ENCODE results near the gene DYNLT2B. TPM values are rescaled to one million over a fixed set of nuclear protein-coding genes. Genes with fewer than 3 reads are reported as not detected.
"Not testable (repeated sequence)": the region's sequence is repeated elsewhere in the genome, so short reads cannot be mapped to it uniquely, and the experiment has no call there.

The DYNLT2B gene
- 9.6 and 47.8 TPM in 2 replicates for total RNA-seq (2014; rRNA removed; shearing (Covaris generic))
- polyA plus RNA-seq (2016; fragmentation: Nextera tagmentation; extraction: Ambion mirVana): 39.7 and 42.4 TPM in 2 replicates

DNA sequence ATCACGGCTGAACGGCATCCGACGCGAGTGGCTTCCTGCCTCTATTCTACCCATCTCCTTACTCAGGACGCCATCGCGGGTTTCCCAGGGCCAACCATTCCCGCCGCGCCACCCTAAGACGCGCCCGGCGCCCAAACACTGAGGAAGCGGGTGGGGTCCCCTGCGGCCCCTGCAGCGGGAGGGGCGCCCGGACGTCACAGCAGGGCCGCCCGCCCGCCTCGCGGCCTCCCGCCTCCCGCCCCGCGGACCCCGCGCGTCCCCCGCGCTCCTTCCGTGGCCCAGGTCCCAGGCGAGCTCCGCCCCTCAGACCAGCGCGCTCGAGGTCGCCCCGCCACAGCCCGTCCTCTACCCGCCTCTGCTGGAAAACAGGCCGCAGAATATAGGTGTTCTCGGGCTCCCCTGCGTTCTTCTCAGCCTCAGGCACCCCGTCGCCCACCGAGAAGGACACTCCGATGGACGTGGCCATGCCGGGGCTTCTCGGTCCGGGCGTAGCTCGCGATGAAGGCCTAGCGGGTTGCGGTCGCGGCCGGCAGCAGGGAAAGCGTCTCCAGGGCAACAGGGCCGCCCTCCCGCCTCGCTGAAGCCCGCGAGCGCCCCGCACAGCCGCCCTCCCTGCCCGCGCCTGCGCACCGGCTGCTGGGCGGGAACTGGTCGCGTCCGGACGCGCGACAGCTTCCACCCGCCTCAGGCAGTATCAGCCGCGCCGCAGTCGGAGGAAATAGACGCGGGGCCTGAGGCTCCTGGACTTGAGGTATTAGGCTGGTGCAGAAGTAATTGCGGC is at the start of gene DYNLT2B:
Gene DYNLT2B (minus strand): TSS at position 554 of the 781 bp plus-strand sequence. CDS start 88 bp downstream, at position 466.
- peak within 1 kb of the TSS; percentile 92 for H3K9ac ChIP-seq
- no peaks in the 10 kb centered on the region for H3K36me3 ChIP-seq (ENCODE audit: low read depth)
- 1% methylated on average over 55 to 88 of the region's 92 CpGs for WGBS, 2 experiments (ENCODE audit: low coverage in 1 of 2, low lambda C conversion rate in 2 of 2, missing lambda C conversion rate in 2 of 2)

GRCh38 chr3:196365736-196366135 is 47.7 kb upstream of the DYNLT2B start:
- H3K4me1 ChIP-seq (ENCODE audit: insufficient read depth): peaks cover 2% of the 10 kb centered on the region; the same call in 1 of the 2 replicates
- 91 to 92% methylated on average over 4 of the region's 4 CpGs for WGBS, 2 experiments (ENCODE audit: low coverage in 1 of 2, low lambda C conversion rate in 2 of 2, missing lambda C conversion rate in 2 of 2)
- DNase-seq: no peak
- peaks cover 37% of the 10 kb centered on the region for H3K36me3 ChIP-seq (ENCODE audit: low read depth)
- no peaks in the 10 kb centered on the region for H3K9me3 ChIP-seq (ENCODE audit: low read depth)
- no peak overlapping the region for H3K4me2 ChIP-seq (ENCODE audit: unreplicated experiment)
- H3K27me3 ChIP-seq (replicated peaks; ENCODE audit: insufficient read depth): no peaks in the 10 kb centered on the region
- no peaks in the 10 kb centered on the region for H3K9me2 ChIP-seq (ENCODE audit: insufficient read depth)
- H4K20me1 ChIP-seq (ENCODE audit: insufficient read depth): no peaks in the 10 kb centered on the region
- no peak overlapping the region for H3K9ac ChIP-seq
- H2AFZ ChIP-seq: no peak overlapping the region
- TF ChIP-seq EZH2phosphoT487 (IDR thresholded peaks at IDR 0.05; ENCODE audit: insufficient read depth, low read depth) (no peak), EZH2 (IDR thresholded peaks at IDR 0.05; ENCODE audit: insufficient read depth, poor library complexity, severe bottlenecking) (no peak)
- H3F3A ChIP-seq (ENCODE audit: insufficient read depth): peaks cover 8% of the 10 kb centered on the region
- peaks cover 18% of the 10 kb centered on the region for H3K79me2 ChIP-seq (ENCODE audit: insufficient read depth)
- H3K4me3 ChIP-seq: no peak overlapping the region
- in situ Hi-C loops (cut with MboI): no loop called here
- no peak overlapping the region for H3K27ac ChIP-seq

More for the DNA sequence above, at the start of gene DYNLT2B:
- Histone ChIP-seq H4K20me1 (ENCODE audit: insufficient read depth) (no peaks in the 10 kb centered on the region), H3F3A (ENCODE audit: insufficient read depth) (0 out of 2 replicates have a peak, but pooled peaks cover 3% of the 10 kb centered on the region), H3K27ac (peak within 1 kb of the TSS; percentile 89), H3K27me3 (replicated peaks; ENCODE audit: insufficient read depth) (no peaks in the 10 kb centered on the region), H3K4me1 (ENCODE audit: insufficient read depth) (peaks cover 5% of the 10 kb centered on the region; the same call in 1 of the 2 replicates), H3K9me2 (ENCODE audit: insufficient read depth) (no peaks in the 10 kb centered on the region), H3K9me3 (ENCODE audit: low read depth) (no peaks in the 10 kb centered on the region), H3K79me2 (ENCODE audit: insufficient read depth) (peaks cover 10% of the 10 kb centered on the region; the same call in 1 of the 2 replicates), H3K4me3 (peak within 1 kb of the TSS; percentile 86), H3K4me2 (ENCODE audit: unreplicated experiment) (peak within 1 kb of the TSS; percentile 80), H2AFZ (peak within 1 kb of the TSS; percentile 96)
- TF ChIP-seq EZH2 (IDR thresholded peaks at IDR 0.05; ENCODE audit: insufficient read depth, poor library complexity, severe bottlenecking) (no peak), EZH2phosphoT487 (IDR thresholded peaks at IDR 0.05; ENCODE audit: insufficient read depth, low read depth) (no peak)
- DNase-seq: peak; percentile 97
- in situ Hi-C loops (cut with MboI): no loop called here

- Histone ChIP-seq H3K4me1 (ENCODE audit: insufficient read depth) (peaks cover 4% of the 10 kb centered on the region; the same call in 1 of the 2 replicates), H3K9me3 (ENCODE audit: low read depth) (no peaks in the 10 kb centered on the region), H3K36me3 (ENCODE audit: low read depth) (peaks cover 36% of the 10 kb centered on the region), H3K4me3 (no peak overlapping the region), H3K27ac (0 out of 2 replicates have a peak overlapping the region, but pooled peaks have one; percentile 10), H4K20me1 (ENCODE audit: insufficient read depth) (no peaks in the 10 kb centered on the region), H3K9me2 (ENCODE audit: insufficient read depth) (no peaks in the 10 kb centered on the region), H2AFZ (no peak overlapping the region), H3K4me2 (ENCODE audit: unreplicated experiment) (no peak overlapping the region), H3K9ac (no peak overlapping the region), H3K79me2 (ENCODE audit: insufficient read depth) (peaks cover 9% of the 10 kb centered on the region), H3K27me3 (replicated peaks; ENCODE audit: insufficient read depth) (no peaks in the 10 kb centered on the region), H3F3A (ENCODE audit: insufficient read depth) (peaks cover 14% of the 10 kb centered on the region)
- DNase-seq: no peak
- WGBS, 2 experiments (ENCODE audit: low coverage in 1 of 2, low lambda C conversion rate in 2 of 2, missing lambda C conversion rate in 2 of 2): 85 to 91% methylated on average over 7 of the region's 7 CpGs
- TF ChIP-seq EZH2 (IDR thresholded peaks at IDR 0.05; ENCODE audit: insufficient read depth, poor library complexity, severe bottlenecking): no peak
- no peak for TF ChIP-seq EZH2phosphoT487 (IDR thresholded peaks at IDR 0.05; ENCODE audit: insufficient read depth, low read depth)
- in situ Hi-C loops (cut with MboI): no loop called here
Measured at GRCh38 chr3:196360586-196360985, 42.5 kb upstream of the DYNLT2B start.

- H3K9me2 ChIP-seq (ENCODE audit: insufficient read depth); H3K9ac ChIP-seq; H3K4me3 ChIP-seq; H3K79me2 ChIP-seq (ENCODE audit: insufficient read depth); H3K27me3 ChIP-seq (replicated peaks; ENCODE audit: insufficient read depth); H3K27ac ChIP-seq; H3K4me1 ChIP-seq (ENCODE audit: insufficient read depth); H4K20me1 ChIP-seq (ENCODE audit: insufficient read depth); H2AFZ ChIP-seq; DNase-seq; H3K9me3 ChIP-seq (ENCODE audit: low read depth); H3K4me2 ChIP-seq (ENCODE audit: unreplicated experiment); in situ Hi-C loops (cut with MboI): not testable (repeated sequence)
- 90 to 95% methylated on average over 4 of the region's 4 CpGs for WGBS, 2 experiments (ENCODE audit: low coverage in 1 of 2, low lambda C conversion rate in 2 of 2, missing lambda C conversion rate in 2 of 2)
- Histone ChIP-seq H3K36me3 (ENCODE audit: low read depth) (peaks cover 50% of the 10 kb centered on the region), H3F3A (ENCODE audit: insufficient read depth) (peaks cover 14% of the 10 kb centered on the region)
Measured at GRCh38 chr3:196358540-196358939, 40.5 kb upstream of the DYNLT2B start.
